ENCODE measurements around the gene SCAMP2.

GRCh38 chr15:74827614-74828013 is 45.6 kb downstream of the SCAMP2 start:
- no peak for TF ChIP-seq CTCF (IDR thresholded peaks at IDR 0.05; ENCODE audit: low read depth, low read length)
- TF ChIP-seq EZH2phosphoT487 (IDR thresholded peaks at IDR 0.05; ENCODE audit: low read depth): no peak
